Mesothelial cell of epicardium (in vitro differentiated cells): ENCODE results near the gene ITGB8. TPM values are rescaled to one million over a fixed set of nuclear protein-coding genes. Genes with fewer than 3 reads are reported as not detected.

Experiments
- DNase-seq, 2 experiments: peaks; one replicate each; pipeline ENCODE4 v3.0.0; 2021; ENCODE audit warnings: low spot score in 2 of 2; ENCODE audit not compliant: unreplicated experiment in 2 of 2
- H3K27ac Mint-ChIP-seq: 2 replicates; pipeline ENCODE4 v1.8.0; 2021; ENCODE audit warnings: mixed read lengths
- H3K27me3 Mint-ChIP-seq: 2 replicates; pipeline ENCODE4 v1.8.0; 2021; ENCODE audit warnings: low read depth, mixed read lengths
- H3K36me3 Mint-ChIP-seq: 2 replicates; pipeline ENCODE4 v1.8.0; 2021; ENCODE audit warnings: mixed read lengths
- H3K4me1 Mint-ChIP-seq: 2 replicates; pipeline ENCODE4 v1.8.0; 2021; ENCODE audit warnings: mixed read lengths
- H3K4me3 Mint-ChIP-seq: 2 replicates; pipeline ENCODE4 v1.8.0; 2021; ENCODE audit warnings: mild to moderate bottlenecking, moderate library complexity, mixed read lengths
- H3K9me3 Mint-ChIP-seq: 2 replicates; pipeline ENCODE4 v1.8.0; 2021; ENCODE audit warnings: mixed read lengths
- total RNA-seq: library from RNA; stranded (reverse); gene quantifications from 3 replicates; pipeline ENCODE4 v1.2.1, GENCODE V29; 2021
- TF ChIP-seq, protein P1 (sequence below): fragments of 200-600 bp; sonication (generic); IDR thresholded peaks from one replicate; pipeline ENCODE4 v1.5.0; 2021; ENCODE audit warnings: antibody characterized with exemption; ENCODE audit not compliant: unreplicated experiment

Gene ITGB8
- total RNA-seq, 1 donor from 2014 or later: 15.6 TPM

DNA sequence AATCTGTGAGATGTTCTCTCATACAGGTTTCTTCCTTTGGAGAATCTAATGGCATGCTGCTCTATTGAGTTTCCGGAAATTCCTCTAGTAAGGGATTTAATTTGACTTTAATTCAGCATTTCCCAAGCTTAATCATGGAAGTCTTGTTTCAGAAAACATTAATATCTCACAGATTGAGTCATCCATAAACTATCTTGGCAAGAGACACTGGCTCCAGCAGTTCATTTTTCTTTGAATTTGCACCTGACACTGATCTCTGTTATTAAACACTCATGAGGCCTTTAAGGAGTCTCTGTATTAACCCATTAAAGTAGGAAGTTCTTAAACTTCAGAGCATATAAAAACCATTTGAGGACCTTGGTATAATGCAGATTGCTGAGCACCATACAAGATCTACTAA is 3.6 kb upstream of the ITGB8 start:
- no peak for DNase-seq
- no peaks in the 10 kb centered on the region for H3K9me3 Mint-ChIP-seq
- H3K4me3 Mint-ChIP-seq: no peak overlapping the region
- H3K4me1 Mint-ChIP-seq: peaks cover 35% of the 10 kb centered on the region
- no peaks in the 10 kb centered on the region for H3K36me3 Mint-ChIP-seq
- peak overlapping the region; percentile 56 for H3K27ac Mint-ChIP-seq
- TF ChIP-seq, protein P1, sequence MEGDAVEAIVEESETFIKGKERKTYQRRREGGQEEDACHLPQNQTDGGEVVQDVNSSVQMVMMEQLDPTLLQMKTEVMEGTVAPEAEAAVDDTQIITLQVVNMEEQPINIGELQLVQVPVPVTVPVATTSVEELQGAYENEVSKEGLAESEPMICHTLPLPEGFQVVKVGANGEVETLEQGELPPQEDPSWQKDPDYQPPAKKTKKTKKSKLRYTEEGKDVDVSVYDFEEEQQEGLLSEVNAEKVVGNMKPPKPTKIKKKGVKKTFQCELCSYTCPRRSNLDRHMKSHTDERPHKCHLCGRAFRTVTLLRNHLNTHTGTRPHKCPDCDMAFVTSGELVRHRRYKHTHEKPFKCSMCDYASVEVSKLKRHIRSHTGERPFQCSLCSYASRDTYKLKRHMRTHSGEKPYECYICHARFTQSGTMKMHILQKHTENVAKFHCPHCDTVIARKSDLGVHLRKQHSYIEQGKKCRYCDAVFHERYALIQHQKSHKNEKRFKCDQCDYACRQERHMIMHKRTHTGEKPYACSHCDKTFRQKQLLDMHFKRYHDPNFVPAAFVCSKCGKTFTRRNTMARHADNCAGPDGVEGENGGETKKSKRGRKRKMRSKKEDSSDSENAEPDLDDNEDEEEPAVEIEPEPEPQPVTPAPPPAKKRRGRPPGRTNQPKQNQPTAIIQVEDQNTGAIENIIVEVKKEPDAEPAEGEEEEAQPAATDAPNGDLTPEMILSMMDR: no peak
- no peaks in the 10 kb centered on the region for H3K27me3 Mint-ChIP-seq

DNA sequence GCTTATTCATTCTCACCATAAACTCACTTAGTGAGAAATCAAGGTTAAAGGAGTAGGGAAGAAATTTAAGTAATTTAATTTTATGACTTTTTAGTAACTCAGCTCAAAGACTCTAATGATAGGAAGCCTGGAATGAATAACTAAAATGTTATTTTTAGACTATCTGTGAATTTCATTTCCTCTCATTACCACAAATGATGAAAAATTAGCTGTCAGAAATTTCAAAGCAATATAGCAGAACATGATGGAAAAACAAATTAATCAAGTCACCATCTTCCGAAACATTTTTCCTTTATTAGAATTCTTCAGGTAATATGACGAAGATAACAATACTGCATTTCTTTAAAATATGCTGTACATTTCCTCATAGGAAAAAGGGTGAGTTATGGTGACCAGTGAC is 2.7 kb upstream of the ITGB8 start:
- no peaks in the 10 kb centered on the region for H3K36me3 Mint-ChIP-seq
- no peaks in the 10 kb centered on the region for H3K27me3 Mint-ChIP-seq
- H3K9me3 Mint-ChIP-seq: no peaks in the 10 kb centered on the region
- TF ChIP-seq, protein P1: no peak
- peaks cover 42% of the 10 kb centered on the region for H3K4me1 Mint-ChIP-seq
- no peak overlapping the region for H3K4me3 Mint-ChIP-seq
- no peak overlapping the region for H3K27ac Mint-ChIP-seq
- no peak for DNase-seq

DNA sequence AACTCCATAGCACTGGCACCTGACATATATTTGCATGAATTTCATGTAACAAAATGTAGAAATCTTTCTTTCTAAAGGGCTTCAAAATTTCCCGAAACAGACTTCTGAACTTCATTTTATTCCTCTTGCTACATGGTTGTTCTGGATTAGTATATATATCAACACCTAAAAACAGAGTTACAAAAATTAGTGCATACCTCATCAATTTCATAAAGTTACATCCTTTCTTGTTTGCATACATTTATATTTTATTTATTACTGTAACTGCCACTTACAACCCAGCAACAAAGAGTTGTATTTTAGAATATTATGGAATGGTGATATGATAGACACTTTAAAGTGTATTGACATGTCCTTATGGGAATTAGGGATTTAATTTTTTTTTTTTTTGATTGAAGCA is 2.0 kb upstream of the ITGB8 start:
- peaks cover 42% of the 10 kb centered on the region for H3K4me1 Mint-ChIP-seq
- H3K27me3 Mint-ChIP-seq: no peaks in the 10 kb centered on the region
- TF ChIP-seq, protein P1: no peak
- no peaks in the 10 kb centered on the region for H3K36me3 Mint-ChIP-seq
- H3K27ac Mint-ChIP-seq: peak overlapping the region; percentile 100
- H3K4me3 Mint-ChIP-seq: peak overlapping the region; percentile 91
- no peaks in the 10 kb centered on the region for H3K9me3 Mint-ChIP-seq
- DNase-seq: no peak

DNA sequence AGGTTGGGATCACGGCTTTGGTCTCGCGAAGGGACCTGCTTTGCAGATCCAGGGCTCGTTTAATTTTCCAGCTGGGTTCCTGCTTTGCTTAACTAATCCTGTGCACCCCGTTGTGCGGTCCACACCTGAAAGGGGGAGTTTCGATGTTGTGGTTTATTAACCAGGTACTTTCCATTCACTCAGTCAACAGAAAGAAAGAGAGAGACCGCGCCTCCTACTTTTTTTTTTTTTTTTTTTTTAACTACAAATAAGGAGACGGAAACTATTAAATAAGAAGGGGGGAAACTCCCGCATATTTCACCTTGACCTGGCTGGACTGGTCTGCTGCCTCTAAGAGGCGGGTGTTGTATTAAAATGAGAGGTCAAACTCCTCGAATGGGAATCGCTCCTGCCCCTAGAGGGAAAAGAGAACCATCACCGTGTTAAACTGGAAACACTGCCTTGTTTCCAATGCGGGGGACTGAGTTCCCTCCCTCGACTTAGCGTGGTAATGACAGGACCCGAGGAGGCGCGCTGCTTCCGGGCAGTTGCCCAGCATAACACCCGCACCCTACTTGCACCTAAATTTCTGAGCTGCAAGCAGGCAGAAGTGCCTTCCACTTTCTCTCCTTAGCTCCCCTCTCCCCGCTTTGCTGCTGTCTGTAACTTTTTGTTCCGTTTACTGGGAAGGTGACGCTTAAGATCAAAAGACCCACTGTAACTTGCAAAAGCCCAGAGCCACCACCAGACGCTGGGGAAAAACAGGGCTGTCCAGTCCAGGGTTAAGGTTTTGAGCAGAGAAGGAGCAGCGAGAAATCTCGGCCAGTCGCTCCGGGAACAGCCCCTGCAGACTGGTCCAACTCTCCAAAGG is 1.1 kb upstream of the ITGB8 start:
- Mint-ChIP-seq H3K36me3 (no peaks in the 10 kb centered on the region), H3K4me3 (peak overlapping the region; percentile 91), H3K9me3 (no peaks in the 10 kb centered on the region), H3K27me3 (no peaks in the 10 kb centered on the region), H3K27ac (peak overlapping the region; percentile 100), H3K4me1 (peaks cover 45% of the 10 kb centered on the region)
- DNase-seq: peak; percentile 26 to 60
- TF ChIP-seq, protein P1: peak; percentile 20

DNA sequence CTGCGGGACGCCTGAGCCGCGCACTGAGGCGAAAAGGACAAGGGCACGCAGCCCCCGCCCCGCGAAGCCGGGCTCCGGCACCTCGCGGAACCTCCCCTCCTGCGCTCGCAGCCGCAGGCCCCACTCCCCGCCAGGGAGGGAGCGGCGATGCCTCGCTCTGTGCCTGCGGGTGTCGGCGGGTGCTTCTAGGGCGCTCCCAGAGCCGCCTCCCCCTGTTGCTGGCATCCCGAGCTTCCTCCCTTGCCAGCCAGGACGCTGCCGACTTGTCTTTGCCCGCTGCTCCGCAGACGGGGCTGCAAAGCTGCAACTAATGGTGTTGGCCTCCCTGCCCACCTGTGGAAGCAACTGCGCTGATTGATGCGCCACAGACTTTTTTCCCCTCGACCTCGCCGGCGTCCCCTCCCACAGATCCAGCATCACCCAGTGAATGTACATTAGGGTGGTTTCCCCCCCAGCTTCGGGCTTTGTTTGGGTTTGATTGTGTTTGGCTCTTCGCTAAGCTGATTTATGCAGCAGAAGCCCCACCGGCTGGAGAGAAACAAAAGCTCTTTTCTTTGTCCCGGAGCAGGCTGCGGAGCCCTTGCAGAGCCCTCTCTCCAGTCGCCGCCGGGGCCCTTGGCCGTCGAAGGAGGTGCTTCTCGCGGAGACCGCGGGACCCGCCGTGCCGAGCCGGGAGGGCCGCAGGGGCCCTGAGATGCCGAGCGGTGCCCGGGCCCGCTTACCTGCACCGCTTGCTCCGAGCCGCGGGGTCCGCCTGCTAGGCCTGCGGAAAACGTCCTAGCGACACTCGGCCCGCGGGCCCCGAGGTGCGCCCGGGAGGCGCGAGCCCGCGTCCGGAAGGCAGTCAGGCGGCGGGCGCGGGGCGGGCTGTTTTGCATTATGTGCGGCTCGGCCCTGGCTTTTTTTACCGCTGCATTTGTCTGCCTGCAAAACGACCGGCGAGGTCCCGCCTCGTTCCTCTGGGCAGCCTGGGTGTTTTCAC is 519 bp downstream of the ITGB8 start:
- no peaks in the 10 kb centered on the region for H3K9me3 Mint-ChIP-seq
- no peaks in the 10 kb centered on the region for H3K27me3 Mint-ChIP-seq
- H3K4me3 Mint-ChIP-seq: peak overlapping the region; percentile 91
- peaks cover 2% of the 10 kb centered on the region for H3K36me3 Mint-ChIP-seq
- peak; percentile 48 to 67 for DNase-seq
- peak overlapping the region; percentile 100 for H3K27ac Mint-ChIP-seq
- TF ChIP-seq, protein P1: no peak
- H3K4me1 Mint-ChIP-seq: peaks cover 47% of the 10 kb centered on the region
